H9 (cell line): ENCODE results near the gene GCN1. TPM values are rescaled to one million over a fixed set of nuclear protein-coding genes. Genes with fewer than 3 reads are reported as not detected.

Experiments
- DNase-seq: peaks from one replicate; pipeline ENCODE4 v3.0.0-alpha.2; 2017
- H2AFZ ChIP-seq: one replicate; pipeline ENCODE4 v1.6.1; 2013; ENCODE audit warnings: mild to moderate bottlenecking, low read length, control low read depth, moderate library complexity
- H2AK5ac ChIP-seq: 2 replicates; pipeline ENCODE4 v1.6.1; 2013; ENCODE audit warnings: low read length, control low read depth, mixed read lengths; ENCODE audit not compliant: insufficient read length
- H2BK120ac ChIP-seq: one replicate; pipeline ENCODE4 v1.6.1; 2013; ENCODE audit warnings: low read depth, mild to moderate bottlenecking, low read length, control low read depth, inconsistent platforms; ENCODE audit not compliant: poor library complexity, severe bottlenecking
- H2BK12ac ChIP-seq: 2 replicates; pipeline ENCODE4 v1.6.1; 2013; ENCODE audit warnings: low read length, control low read depth, mixed read lengths, low read depth; ENCODE audit not compliant: insufficient read length
- H2BK15ac ChIP-seq: 2 replicates; pipeline ENCODE4 v1.6.1; 2013; ENCODE audit warnings: low read depth, low read length, control low read depth
- H2BK20ac ChIP-seq: one replicate; pipeline ENCODE4 v1.6.1; 2013; ENCODE audit warnings: low read depth, mild to moderate bottlenecking, low read length, control low read depth, inconsistent platforms; ENCODE audit not compliant: poor library complexity, severe bottlenecking
- H2BK5ac ChIP-seq: 2 replicates; pipeline ENCODE4 v1.6.1; 2013; ENCODE audit warnings: low read length, control low read depth, mixed read lengths; ENCODE audit not compliant: insufficient read length
- H3K14ac ChIP-seq: 2 replicates; pipeline ENCODE4 v1.6.1; 2013; ENCODE audit warnings: low read length, control low read depth; ENCODE audit not compliant: insufficient read depth
- H3K18ac ChIP-seq: 2 replicates; pipeline ENCODE4 v1.6.1; 2013; ENCODE audit warnings: low read depth, mild to moderate bottlenecking, mixed read lengths, low read length, control low read depth; ENCODE audit not compliant: insufficient read length
- H3K23ac ChIP-seq: 2 replicates; pipeline ENCODE4 v1.6.1; 2013; ENCODE audit warnings: low read length, control low read depth, mixed read lengths, low read depth; ENCODE audit not compliant: insufficient read length
- H3K23me2 ChIP-seq: 2 replicates; pipeline ENCODE4 v1.6.1; 2013; ENCODE audit warnings: low read depth, mild to moderate bottlenecking, mixed read lengths, low read length, control low read depth; ENCODE audit not compliant: insufficient read length, poor library complexity, severe bottlenecking
- H3K27ac ChIP-seq: 2 replicates; pipeline ENCODE4 v1.5.1; 2013; ENCODE audit warnings: low read length, control low read depth, mixed read lengths, low read depth; ENCODE audit not compliant: insufficient read length
- H3K27me3 ChIP-seq: 2 replicates; pipeline ENCODE4 v1.6.1; 2013; ENCODE audit warnings: low read length, control low read depth, inconsistent platforms; ENCODE audit not compliant: insufficient read depth
- H3K4ac ChIP-seq: 2 replicates; pipeline ENCODE4 v1.6.1; 2013; ENCODE audit warnings: low read depth, mild to moderate bottlenecking, control low read depth, inconsistent platforms, low read length, moderate library complexity
- H3K4me1 ChIP-seq: 2 replicates; pipeline ENCODE4 v1.6.1; 2013; ENCODE audit warnings: low read length, control low read depth, inconsistent platforms; ENCODE audit not compliant: insufficient read depth
- H3K4me2 ChIP-seq: 2 replicates; pipeline ENCODE4 v1.6.1; 2013; ENCODE audit warnings: low read length, control low read depth, mixed read lengths; ENCODE audit not compliant: insufficient read length, insufficient read depth
- H3K56ac ChIP-seq: 2 replicates; pipeline ENCODE4 v1.6.1; 2013; ENCODE audit warnings: low read depth, mild to moderate bottlenecking, mixed read lengths, low read length, control low read depth; ENCODE audit not compliant: insufficient read length
- H3K79me1 ChIP-seq: 2 replicates; pipeline ENCODE4 v1.6.1; 2013; ENCODE audit warnings: low read depth, mild to moderate bottlenecking, moderate library complexity, low read length, control low read depth, inconsistent platforms; ENCODE audit not compliant: insufficient read depth, poor library complexity, severe bottlenecking
- H3K79me2 ChIP-seq: 2 replicates; pipeline ENCODE4 v1.6.1; 2013; ENCODE audit warnings: low read length, control low read depth, inconsistent platforms; ENCODE audit not compliant: insufficient read depth
- H3K9ac ChIP-seq: 2 replicates; pipeline ENCODE4 v1.6.1; 2013; ENCODE audit warnings: low read length, control low read depth, mixed read lengths; ENCODE audit not compliant: insufficient read length; ENCODE audit errors: extremely low read depth
- H3K9me3 ChIP-seq: one replicate; pipeline ENCODE4 v1.6.1; 2013; ENCODE audit warnings: low read depth, low read length, inconsistent platforms; ENCODE audit not compliant: control insufficient read depth
- H3T11ph ChIP-seq: one replicate; pipeline ENCODE4 v1.6.1; 2013; ENCODE audit warnings: mild to moderate bottlenecking, low read length, control low read depth, inconsistent platforms
- H4K20me1 ChIP-seq: one replicate; pipeline ENCODE4 v1.6.1; 2013; ENCODE audit not compliant: control insufficient read depth, insufficient read length, insufficient read depth
- H4K5ac ChIP-seq: 2 replicates; pipeline ENCODE4 v1.6.1; 2013; ENCODE audit warnings: low read depth, mild to moderate bottlenecking, mixed read lengths, low read length, control low read depth; ENCODE audit not compliant: insufficient read length
- H4K8ac ChIP-seq: replicated peaks from 2 replicates; pipeline ENCODE4 v1.6.1; 2013; ENCODE audit warnings: low read length, control low read depth, mixed read lengths, low read depth; ENCODE audit not compliant: insufficient read length
- H4K91ac ChIP-seq: 2 replicates; pipeline ENCODE4 v1.6.1; 2013; ENCODE audit warnings: low read depth, mild to moderate bottlenecking, moderate library complexity, mixed read lengths, low read length, control low read depth; ENCODE audit not compliant: insufficient read length
- H3K27ac Mint-ChIP-seq, 3 experiments: 2 replicates in 2 of 3; 3 replicates in 1 of 3; pipeline ENCODE4 v1.8.0; 2020 to 2021; ENCODE audit warnings: mixed read lengths in 3 of 3, mild to moderate bottlenecking in 1 of 3, moderate library complexity in 1 of 3
- H3K27me3 Mint-ChIP-seq: 2 replicates; pipeline ENCODE4 v1.8.0; 2021; ENCODE audit warnings: low read depth, mild to moderate bottlenecking, moderate library complexity, mixed read lengths
- H3K36me3 Mint-ChIP-seq, 3 experiments: 2 replicates in 2 of 3; 3 replicates in 1 of 3; pipeline ENCODE4 v1.8.0; 2020 to 2021; ENCODE audit warnings: low read depth in 3 of 3, mixed read lengths in 3 of 3; ENCODE audit not compliant: insufficient read depth in 1 of 3
- H3K4me1 Mint-ChIP-seq, 2 experiments: 2 replicates each; pipeline ENCODE4 v1.8.0; 2020; ENCODE audit warnings: mixed read lengths in 2 of 2
- H3K4me3 Mint-ChIP-seq, 2 experiments: 2 replicates in 1 of 2; 3 replicates in 1 of 2; pipeline ENCODE4 v1.8.0; 2020 to 2021; ENCODE audit warnings: mild to moderate bottlenecking in 2 of 2, mixed read lengths in 2 of 2, moderate library complexity in 1 of 2
- H3K9me3 Mint-ChIP-seq, 2 experiments: 2 replicates in 1 of 2; 3 replicates in 1 of 2; pipeline ENCODE4 v1.8.0; 2020; ENCODE audit warnings: mild to moderate bottlenecking in 2 of 2, mixed read lengths in 2 of 2, moderate library complexity in 1 of 2
- CTCF ChIP-seq: fragments of 200-600 bp; sonication (generic); conservative IDR thresholded peaks from 3 replicates; pipeline ENCODE4 v1.8.0; 2021; ENCODE audit warnings: antibody characterized with exemption, mild to moderate bottlenecking
- WGBS: extraction: QIAGEN DNeasy Blood & Tissue Kit; methylation state at CpG from one replicate; pipeline ENCODE4 v1.1.7; 2013; ENCODE audit warnings: missing lambda C conversion rate, low lambda C conversion rate, mixed read lengths; ENCODE audit not compliant: insufficient read length; ENCODE audit errors: extremely low coverage; 5-methylcytosine and 5-hydroxymethylcytosine counted together
- total RNA-seq: library from RNA; stranded (reverse); gene quantifications from 2 replicates; pipeline ENCODE4 v1.2.1, GENCODE V29; 2021

Gene GCN1
- total RNA-seq, 1 experiment from 2014 or later: 137 TPM

GRCh38 chr12:120206228-120206627 lies 11.7 kb upstream of the GCN1 start:
- H2BK12ac ChIP-seq: no peak overlapping the region
- H3K23me2 ChIP-seq: no peaks in the 10 kb centered on the region
- H2AFZ ChIP-seq: no peak overlapping the region
- H3K9me3 Mint-ChIP-seq: peaks cover 1 to 4% of the 10 kb centered on the region in 2 experiments; a peak in 2 of 5 replicates
- H2BK15ac ChIP-seq: no peak overlapping the region
- H3K23ac ChIP-seq: no peak overlapping the region
- no peak overlapping the region for H3T11ph ChIP-seq
- no peak for TF ChIP-seq CTCF
- H3K79me1 ChIP-seq: no peaks in the 10 kb centered on the region
- no peak overlapping the region for H2BK20ac ChIP-seq
- no peak for DNase-seq
- no peaks in the 10 kb centered on the region for H3K79me2 ChIP-seq
- no CpG with 5 or more reads among the region's 10 CpGs for WGBS
- peaks cover 29 to 45% (median 41%) of the 10 kb centered on the region in 3 experiments for H3K36me3 Mint-ChIP-seq
- no peak overlapping the region for H3K9ac ChIP-seq
- no peak overlapping the region for H3K27ac ChIP-seq
- H3K27ac Mint-ChIP-seq: no peak overlapping the region
- H3K4me1 Mint-ChIP-seq: peaks cover 5 to 11% of the 10 kb centered on the region in 2 experiments; a peak in 3 of 4 replicates
- no peaks in the 10 kb centered on the region for H3K4me1 ChIP-seq
- H4K20me1 ChIP-seq: peaks cover 5% of the 10 kb centered on the region
- no peak overlapping the region for H3K56ac ChIP-seq
- H3K27me3 ChIP-seq: no peaks in the 10 kb centered on the region
- no peak overlapping the region for H4K91ac ChIP-seq
- H3K27me3 Mint-ChIP-seq: no peaks in the 10 kb centered on the region
- H3K9me3 ChIP-seq: no peaks in the 10 kb centered on the region
- H2BK5ac ChIP-seq: no peak overlapping the region
- no peak overlapping the region for H3K4me2 ChIP-seq
- H3K4me3 Mint-ChIP-seq: no peak overlapping the region
- H3K14ac ChIP-seq: no peak overlapping the region
- H3K4ac ChIP-seq: no peak overlapping the region
- no peak overlapping the region for H4K8ac ChIP-seq
- H2BK120ac ChIP-seq: no peak overlapping the region
- H2AK5ac ChIP-seq: no peak overlapping the region
- H3K18ac ChIP-seq: no peak overlapping the region
- no peak overlapping the region for H4K5ac ChIP-seq
